GM18505 (cell line): ENCODE results near the gene MED31.

Experiments
- ATAC-seq: cut with Tn5 transposase; IDR thresholded peaks from one replicate; pipeline ENCODE4 v1.9.1; 2021; ENCODE audit not compliant: unreplicated experiment
- POLR2A ChIP-seq: IDR thresholded peaks from 4 replicates; pipeline ENCODE4 v1.6.1; 2011; ENCODE audit warnings: borderline replicate concordance; ENCODE audit not compliant: insufficient read depth, insufficient read length; ENCODE audit errors: extremely low read depth

Gene MED31

DNA sequence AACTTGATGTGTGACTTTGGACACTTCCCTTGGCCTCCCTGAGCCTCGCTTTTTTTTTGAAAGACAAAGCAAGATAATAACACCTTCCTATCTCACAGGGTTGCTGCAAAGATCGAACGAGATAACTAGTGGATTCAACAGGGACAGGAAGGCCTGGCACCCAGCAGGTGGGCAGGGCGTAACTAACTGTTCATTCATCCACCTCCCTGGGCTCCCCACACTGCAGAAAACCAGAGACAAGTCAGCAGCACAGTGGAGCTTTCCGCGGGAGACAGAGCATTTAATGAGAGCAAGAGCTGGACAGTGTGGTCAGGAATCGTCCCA, 33.0 kb upstream of the MED31 start:
- TF ChIP-seq POLR2A, result no peak
- no peak for ATAC-seq

DNA sequence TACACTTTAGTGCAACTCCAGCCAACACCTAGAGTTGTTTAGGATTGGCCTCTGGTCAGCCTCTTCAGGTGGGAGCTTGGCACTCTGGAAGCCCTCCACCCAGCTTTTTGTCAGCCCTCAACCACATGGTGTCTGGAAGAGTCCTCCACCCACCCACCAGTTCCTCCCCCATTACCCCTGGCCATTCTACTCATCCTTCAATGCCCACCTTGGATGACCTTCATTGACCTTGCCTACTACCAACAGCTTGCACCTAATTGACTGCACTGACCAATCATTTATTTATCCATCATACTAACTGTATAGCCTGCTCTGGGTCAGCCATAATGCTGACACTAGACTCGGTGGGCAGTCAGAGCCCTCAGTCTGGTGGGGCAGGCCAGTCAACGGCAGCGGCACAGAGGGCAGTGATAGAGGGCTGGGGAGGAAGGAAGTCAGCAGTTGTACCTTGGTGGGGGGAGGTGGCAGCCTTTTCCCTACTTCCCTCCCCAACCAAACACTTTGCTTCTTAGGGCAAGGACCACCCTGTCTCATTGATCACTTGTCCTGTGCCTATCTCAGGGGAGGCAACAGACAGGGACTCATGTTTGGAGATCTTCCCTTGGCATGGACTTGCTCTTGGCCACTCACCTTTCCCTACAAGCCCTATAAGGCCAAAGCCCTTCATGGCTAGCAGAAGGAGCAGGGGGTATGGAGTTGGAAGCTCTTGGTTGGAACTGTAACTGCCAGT, 32.5 kb upstream of the MED31 start:
- TF ChIP-seq POLR2A, result no peak
- no peak for ATAC-seq

DNA sequence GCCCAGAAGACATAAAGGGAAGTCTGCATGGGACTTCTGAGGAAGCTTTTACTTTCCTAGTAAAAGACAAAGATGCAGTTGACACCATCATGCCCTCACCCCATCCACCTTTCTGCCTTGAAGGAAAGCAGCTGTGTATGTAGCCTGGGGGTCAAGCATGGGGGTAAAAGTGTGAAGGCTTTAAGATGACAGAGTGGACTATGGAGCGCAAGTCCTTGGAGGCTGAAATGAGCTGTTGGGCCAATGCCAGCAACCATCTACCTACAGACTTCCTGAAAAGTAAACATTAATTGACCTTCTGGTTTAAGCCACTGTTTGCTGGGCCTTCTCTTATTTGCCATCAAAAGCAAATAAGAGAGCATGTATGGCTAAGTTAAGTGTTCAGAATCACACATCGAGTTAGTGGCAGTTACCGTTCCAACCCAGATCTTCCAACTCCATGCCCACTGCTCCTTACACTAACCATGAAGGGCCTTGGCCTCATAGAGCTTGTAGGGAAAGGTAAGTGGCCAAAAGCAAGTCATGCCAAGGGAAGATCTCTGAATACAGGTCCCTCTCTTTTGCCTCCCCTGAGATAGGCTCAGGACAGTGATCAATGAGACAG, 31.8 kb upstream of the MED31 start:
- TF ChIP-seq POLR2A, result no peak
- ATAC-seq, result no peak

DNA sequence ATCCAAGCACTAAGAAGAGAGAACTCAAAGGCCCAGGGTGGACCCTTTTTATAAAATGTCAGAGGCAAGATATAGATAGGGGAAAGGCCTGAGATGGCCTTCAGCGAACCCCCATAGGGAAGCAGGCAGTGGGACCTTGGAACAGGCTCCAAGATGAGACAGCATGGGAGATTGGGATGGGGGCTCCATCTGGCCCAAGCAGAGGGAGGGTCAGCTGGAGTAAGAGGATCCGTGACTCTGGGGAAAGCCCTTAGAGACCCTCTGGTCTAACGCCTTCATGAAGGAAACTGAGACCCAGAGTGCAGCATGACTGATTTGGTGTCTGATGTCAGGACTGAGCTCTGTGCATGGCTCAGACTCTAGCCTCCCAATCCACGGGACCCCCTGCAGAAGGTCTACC, 30.9 kb upstream of the MED31 start:
- no peak for TF ChIP-seq POLR2A
- ATAC-seq, result no peak

DNA sequence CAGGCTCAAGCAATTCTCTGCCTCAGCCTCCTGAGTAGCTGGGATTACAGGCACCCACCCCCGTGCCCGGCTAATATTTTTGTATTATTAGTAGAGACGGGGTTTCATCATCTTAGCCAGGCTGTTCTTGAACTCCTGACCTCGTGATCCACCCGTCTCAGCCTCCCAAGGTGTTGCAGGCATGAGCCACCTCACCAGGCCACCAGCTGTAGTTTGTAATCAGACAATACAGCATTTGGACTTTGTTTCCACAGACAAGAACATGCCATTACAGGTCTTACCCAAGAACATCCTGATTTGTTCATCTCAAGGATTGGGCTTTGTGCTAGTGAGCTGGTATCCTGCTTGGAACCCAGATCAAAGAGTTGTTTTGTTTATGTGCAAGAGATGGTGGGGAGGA, 30.3 kb upstream of the MED31 start:
- TF ChIP-seq POLR2A, result no peak
- ATAC-seq, result no peak

DNA sequence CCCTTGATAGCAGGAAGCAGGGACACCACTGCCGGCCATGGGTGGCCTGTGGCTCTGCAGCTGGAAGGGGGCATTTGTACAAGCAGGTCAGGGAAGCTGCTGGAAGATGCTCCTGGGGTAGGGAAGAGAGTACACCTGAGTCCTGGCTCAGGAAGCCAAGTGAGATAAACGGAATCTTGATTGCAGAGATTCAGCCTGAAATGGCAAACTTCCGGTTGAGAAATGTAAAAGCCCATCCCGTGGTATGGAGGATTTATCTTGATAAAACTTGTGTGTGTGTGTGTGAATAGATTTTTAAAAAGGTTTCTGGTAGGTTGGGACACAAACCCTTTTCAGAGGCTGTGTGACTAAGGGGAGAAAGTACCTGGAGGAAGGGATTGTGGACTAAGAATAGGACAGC, 29.8 kb upstream of the MED31 start:
- ATAC-seq, result no peak
- no peak for TF ChIP-seq POLR2A

DNA sequence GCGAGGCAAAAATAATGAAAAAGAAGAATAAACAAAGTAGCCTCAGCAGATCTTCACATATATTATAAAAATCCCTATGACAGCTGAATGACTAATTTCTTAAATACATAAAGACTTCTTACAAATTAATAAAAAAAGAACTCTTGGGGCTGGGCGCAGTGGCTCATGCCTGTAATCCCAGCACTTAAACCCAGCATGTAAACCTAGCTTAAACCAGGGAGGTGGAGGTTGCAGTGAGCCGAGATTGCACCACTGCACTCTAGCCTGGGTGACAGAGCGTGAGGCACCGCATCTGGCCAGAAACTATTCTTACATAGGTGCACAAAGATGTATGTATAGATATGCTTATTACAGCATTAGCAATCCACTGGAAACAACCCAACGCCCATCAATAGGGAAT, 27.8 kb upstream of the MED31 start:
- no peak for TF ChIP-seq POLR2A
- ATAC-seq, result no peak

DNA sequence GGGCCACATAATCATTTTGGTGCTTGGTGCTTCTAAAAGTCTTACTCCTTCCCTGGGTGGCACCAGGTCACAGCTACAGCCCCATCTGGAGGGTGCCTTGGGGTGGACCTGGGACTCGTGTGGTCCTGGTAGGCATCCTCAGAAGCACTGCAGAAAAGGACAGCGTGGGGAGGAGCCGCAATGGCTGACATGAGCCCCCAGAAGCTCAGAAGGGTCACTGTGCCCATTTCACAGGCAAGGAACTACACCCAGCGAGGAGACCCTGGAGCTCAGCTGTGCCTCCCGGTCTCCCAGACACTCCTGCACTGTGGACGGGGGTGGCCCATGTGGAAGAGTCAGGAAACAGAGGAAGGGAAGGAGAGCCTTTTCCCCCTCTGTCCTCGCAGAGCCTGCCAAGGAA, 26.5 kb upstream of the MED31 start:
- ATAC-seq, result no peak
- TF ChIP-seq POLR2A, result no peak

DNA sequence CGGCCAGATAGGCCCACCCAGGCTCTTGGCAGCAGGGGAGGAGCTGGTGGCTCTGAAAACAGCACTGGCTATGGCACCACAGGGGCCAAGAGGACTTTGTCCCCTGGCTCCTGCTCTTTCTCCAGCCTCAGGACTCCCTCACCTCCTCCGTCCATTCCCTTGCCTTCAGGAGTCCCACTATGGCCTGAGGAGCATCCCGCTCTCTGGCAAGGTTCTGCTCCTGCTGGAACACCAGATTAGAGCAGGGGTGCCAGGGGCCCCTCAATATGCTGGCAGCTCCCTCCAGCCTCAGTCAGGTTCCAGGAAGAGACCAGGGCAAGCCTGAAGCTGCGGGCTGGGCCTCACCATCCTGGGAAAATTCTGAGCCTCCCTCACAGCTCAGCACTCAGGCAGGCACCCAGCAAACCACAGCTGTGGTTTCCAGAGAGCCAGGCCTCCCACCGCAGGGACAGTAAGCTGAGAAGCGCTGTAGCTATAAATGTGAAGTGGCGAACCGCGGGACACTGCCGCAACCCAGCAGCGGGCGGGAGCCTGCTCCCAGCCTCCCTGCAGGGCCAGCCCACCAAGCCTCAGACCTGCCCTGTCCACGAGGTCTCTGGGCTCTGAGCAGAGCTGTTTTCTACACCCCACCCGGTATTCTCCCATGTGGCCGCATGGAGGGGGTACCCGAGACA, 25.9 kb upstream of the MED31 start:
- ATAC-seq, result no peak
- no peak for TF ChIP-seq POLR2A

DNA sequence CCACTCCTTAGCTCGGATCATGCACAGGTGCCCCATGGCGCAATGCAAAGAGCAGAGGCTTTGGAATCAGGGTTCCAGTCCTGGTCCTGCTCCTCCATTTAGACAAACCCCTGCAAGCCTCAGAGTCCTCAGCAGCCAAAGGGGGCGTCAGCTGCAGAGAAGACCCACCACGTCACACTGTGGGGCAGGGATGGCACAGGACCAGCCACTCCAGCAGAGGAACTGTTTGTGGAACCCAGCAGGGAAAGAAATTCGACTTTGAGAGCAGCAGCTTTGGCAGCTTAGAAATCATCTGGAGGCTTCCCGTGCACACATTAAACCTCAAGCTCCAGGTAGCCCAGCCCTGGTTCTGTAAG, 25.4 kb upstream of the MED31 start:
- no peak for TF ChIP-seq POLR2A
- no peak for ATAC-seq

DNA sequence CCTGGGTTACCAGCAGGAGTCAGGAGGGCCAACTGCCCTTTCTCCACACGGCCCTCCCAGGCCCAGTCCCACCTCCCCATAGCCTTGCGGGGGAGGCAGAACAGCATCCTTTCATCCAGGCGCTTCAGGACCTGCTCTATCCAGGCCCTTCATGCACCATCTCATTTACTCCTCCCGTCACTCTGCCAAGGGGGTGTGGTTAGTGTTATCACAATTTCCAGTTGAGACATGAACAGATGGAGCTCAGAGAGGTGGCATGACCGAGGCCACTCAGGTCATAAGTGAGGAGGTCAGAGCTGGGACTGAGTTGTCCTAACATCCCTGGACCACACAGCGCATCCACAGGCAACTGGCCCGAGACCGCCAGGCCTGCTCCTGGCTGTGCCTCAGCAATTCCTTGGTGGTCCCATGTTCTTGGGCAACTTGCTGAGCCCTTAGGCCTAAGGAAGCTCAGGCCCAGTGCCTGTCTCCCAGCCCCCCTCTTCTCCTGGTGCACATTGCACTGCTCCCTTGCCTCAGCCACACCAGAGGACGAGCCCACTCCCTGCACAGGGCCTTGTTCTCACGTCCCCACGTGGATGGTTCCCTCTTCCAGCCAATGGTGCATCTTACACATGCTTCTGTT, 23.9 kb upstream of the MED31 start:
- TF ChIP-seq POLR2A, result no peak
- no peak for ATAC-seq

DNA sequence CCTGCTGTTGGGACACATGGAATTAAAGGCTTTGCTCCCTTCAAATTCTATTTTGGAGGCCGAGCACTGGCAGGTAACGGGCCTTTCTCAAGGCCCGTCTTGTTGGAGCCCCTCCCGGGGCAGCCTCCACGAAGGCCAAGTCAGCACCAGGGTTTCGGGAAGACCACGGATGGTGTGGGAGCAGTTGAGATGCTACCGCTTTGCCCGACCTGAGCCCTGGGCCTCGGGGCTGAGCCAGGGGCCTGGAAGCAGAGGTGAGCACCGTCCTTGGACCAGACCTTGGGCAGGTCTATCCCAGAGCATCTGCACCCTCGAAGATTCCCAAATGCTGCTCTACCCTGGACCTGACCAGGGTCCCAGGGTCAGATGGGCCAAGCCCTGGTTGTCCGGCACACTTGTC, 23.2 kb upstream of the MED31 start:
- TF ChIP-seq POLR2A, result no peak

DNA sequence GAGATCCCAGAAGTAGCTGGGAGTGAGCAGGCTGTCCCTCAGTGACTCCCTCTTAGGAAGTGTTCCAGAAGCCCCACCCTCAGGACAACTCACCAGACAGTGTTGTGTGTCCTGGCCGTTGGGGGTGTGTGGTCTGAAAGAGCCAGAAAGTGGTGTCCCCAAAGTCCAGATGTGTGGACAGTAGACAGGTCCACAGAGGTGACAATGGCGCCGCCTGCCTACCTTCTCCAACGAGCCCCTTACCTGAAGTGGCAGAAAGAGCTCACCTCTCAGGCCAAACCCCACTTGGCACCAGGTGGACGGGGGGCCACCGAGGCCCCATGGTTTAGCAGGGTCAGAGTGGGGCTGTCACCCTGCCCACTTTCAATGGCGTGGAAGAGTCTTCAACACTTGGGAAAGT, 20.0 kb upstream of the MED31 start:
- TF ChIP-seq POLR2A, result no peak
- ATAC-seq, result no peak

More for the DNA sequence above, 23.2 kb upstream of the MED31 start:
- no peak for ATAC-seq

DNA sequence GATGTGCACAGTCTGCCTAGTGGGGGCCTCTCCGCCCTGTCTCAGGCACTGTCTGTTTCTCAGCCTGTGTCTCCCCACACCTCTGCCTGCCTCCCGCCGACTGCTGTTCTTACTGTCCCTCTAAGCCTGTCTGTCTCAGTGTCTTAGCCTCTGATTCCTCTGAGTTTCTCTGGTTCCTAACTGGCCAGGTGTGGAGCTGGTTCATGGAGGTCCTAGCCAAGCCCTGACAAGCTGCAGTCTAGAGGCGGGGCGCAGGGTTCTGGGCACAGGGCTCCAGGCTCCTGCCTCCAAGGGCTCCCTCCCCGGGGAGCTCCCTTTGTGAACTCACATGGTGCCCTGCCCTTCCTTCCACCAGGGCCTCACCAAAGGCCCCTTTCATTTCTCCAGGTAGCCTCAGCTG, 19.6 kb upstream of the MED31 start:
- no peak for TF ChIP-seq POLR2A
- ATAC-seq, result no peak
